ENCODE results near the gene SULT2B1.

- TF ChIP-seq EZH2 (IDR thresholded peaks at IDR 0.05; ENCODE audit: insufficient read depth, poor library complexity, severe bottlenecking) (no peak), EZH2phosphoT487 (IDR thresholded peaks at IDR 0.05; ENCODE audit: insufficient read depth, low read depth) (no peak)
These were observed 89.9 kb downstream of the SULT2B1 start for GRCh38 chr19:48641850-48642249.
